Brain microvascular endothelial cell (primary cell): Measurements from ENCODE around the gene ZNF17.
"Not testable (repeated sequence)": the region's sequence is repeated elsewhere in the genome, so short reads cannot be mapped to it uniquely, and the experiment has no call there.

Experiments
- DNase-seq: peaks from one replicate; pipeline ENCODE4 v3.0.0-alpha.2; 2020
- H3K27ac ChIP-seq: fragments of 250-450 bp; sonication (Bioruptor Pico); 2 replicates; pipeline ENCODE4 v1.5.1; 2020; ENCODE audit warnings: mild to moderate bottlenecking, moderate library complexity
- H3K27me3 ChIP-seq: fragments of 250-450 bp; sonication (Bioruptor Pico); replicated peaks from 2 replicates; pipeline ENCODE4 v1.5.1; 2020; ENCODE audit warnings: mild to moderate bottlenecking
- H3K36me3 ChIP-seq: fragments of 250-450 bp; sonication (Bioruptor Pico); replicated peaks from 2 replicates; pipeline ENCODE4 v1.5.1; 2020; ENCODE audit warnings: mild to moderate bottlenecking
- H3K4me3 ChIP-seq: 2 replicates; pipeline ENCODE4 v1.5.1; 2011; ENCODE audit warnings: low read depth, mild to moderate bottlenecking, control low read depth, low read length, moderate library complexity
- CTCF ChIP-seq: IDR thresholded peaks from 2 replicates; pipeline ENCODE4 v1.5.1; 2011; ENCODE audit warnings: low read depth, mild to moderate bottlenecking, moderate library complexity, low read length, control low read depth, inconsistent platforms; ENCODE audit errors: missing control alignments
- in situ Hi-C: cut with HindIII; loops from 2 replicates; pipeline ENCODE4 v1.10.0; 2017; ENCODE audit warnings: low sequenced_read_pairs, low pct_ligation_motif_present

The ZNF17 gene

GRCh38 chr19:57374179-57374578 lies 36.8 kb upstream of the ZNF17 start:
- DNase-seq, result no peak
- in situ Hi-C loops, result no loop called here
- TF ChIP-seq CTCF, result no peak
- no peak overlapping the region for H3K4me3 ChIP-seq
- H3K27ac ChIP-seq, result no peak overlapping the region
- H3K36me3 ChIP-seq, result peaks cover 36% of the 10 kb centered on the region
- H3K27me3 ChIP-seq, result no peaks in the 10 kb centered on the region

- H3K27me3 ChIP-seq, H3K27ac ChIP-seq, DNase-seq, in situ Hi-C loops, H3K4me3 ChIP-seq: not testable (repeated sequence)
- H3K36me3 ChIP-seq, result peaks cover 36% of the 10 kb centered on the region
These were observed 36.3 kb upstream of the ZNF17 start for GRCh38 chr19:57374647-57375046.

- H3K4me3 ChIP-seq, result no peak overlapping the region
- TF ChIP-seq CTCF, result no peak
- peaks cover 36% of the 10 kb centered on the region for H3K36me3 ChIP-seq
- DNase-seq, result no peak
- H3K27me3 ChIP-seq, result no peaks in the 10 kb centered on the region
- in situ Hi-C loops, result no loop called here
- no peak overlapping the region for H3K27ac ChIP-seq
These were observed 34.8 kb upstream of the ZNF17 start for GRCh38 chr19:57376151-57376550.

GRCh38 chr19:57377498-57378146 lies 33.3 kb upstream of the ZNF17 start:
- Histone ChIP-seq H3K27me3 (no peaks in the 10 kb centered on the region), H3K36me3 (peaks cover 31% of the 10 kb centered on the region), H3K27ac (no peak overlapping the region), H3K4me3 (no peak overlapping the region)
- no peak for TF ChIP-seq CTCF
- DNase-seq, result no peak
- in situ Hi-C loops, result no loop called here

GRCh38 chr19:57380923-57381322 lies 30.0 kb upstream of the ZNF17 start:
- Histone ChIP-seq H3K4me3 (no peak overlapping the region), H3K27me3 (no peaks in the 10 kb centered on the region)
- TF ChIP-seq CTCF, result no peak

GRCh38 chr19:57382806-57383488 lies 28.0 kb upstream of the ZNF17 start:
- H3K27ac ChIP-seq, result no peak overlapping the region
- no peak for TF ChIP-seq CTCF
- H3K36me3 ChIP-seq, result no peaks in the 10 kb centered on the region
- H3K4me3 ChIP-seq, result no peak overlapping the region
- no peaks in the 10 kb centered on the region for H3K27me3 ChIP-seq
- in situ Hi-C loops, result no loop called here
- DNase-seq, result no peak

More at GRCh38 chr19:57380923-57381322, 30.0 kb upstream of the ZNF17 start:
- Histone ChIP-seq H3K27ac (no peak overlapping the region), H3K36me3 (peaks cover 14% of the 10 kb centered on the region)
- in situ Hi-C loops, result no loop called here
- no peak for DNase-seq
